A549 (cell line): Measurements from ENCODE around the gene TNP1. TPM values are rescaled to one million over a fixed set of nuclear protein-coding genes. Genes with fewer than 3 reads are reported as not detected.

Experiments used
- ATAC-seq, 2 experiments: fragments of 200-7000 bp in 1 of 2; fragments of >200 bp in 1 of 2; cut with Nextera tagmentation in 1 of 2; cut with Tn5 transposase in 1 of 2; 3 replicates each; pipeline versions ENCODE4 v1.8.0 to v1.9.1; 2018 to 2020; ENCODE audit warnings: mild to moderate bottlenecking in 1 of 2, moderate library complexity in 1 of 2
- CTCF ChIA-PET: fragments of 300-600 bp; sonication (Branson Sonifier 250); formaldehyde crosslinking; extraction: SDS; loops from one replicate; lab custom pipeline; 2021; ENCODE audit warnings: antibody characterized with exemption, inconsistent platforms; lab: Yijun Ruan, JAX
- POLR2A ChIA-PET: fragments of 350-600 bp; formaldehyde crosslinking; extraction: SDS; loops from one replicate; lab custom pipeline; 2021; ENCODE audit warnings: antibody characterized with exemption, inconsistent platforms; lab: Yijun Ruan, JAX
- DNase-seq, 2 experiments: peaks; one replicate each; pipeline versions ENCODE4 v3.0.0 to v3.0.0-alpha.2; 2011 to 2016; ENCODE audit warnings: low read depth in 1 of 2, low spot score in 1 of 2
- FAIRE-seq: peaks from 2 replicates; lab custom pipeline; 2011; peaks lifted over from hg19 to GRCh38; lab: Jason Lieb, UNC
- H3K27ac ChIP-seq, 2 experiments: fragments of >200 bp; sonication (Bioruptor Twin); formaldehyde crosslinking; 3 replicates each; pipeline ENCODE4 v1.5.1; 2016 to 2017
- H3K4me1 ChIP-seq: fragments of >200 bp; sonication (Bioruptor Twin); formaldehyde crosslinking; 3 replicates; pipeline ENCODE4 v1.6.1; 2016
- H3K4me2 ChIP-seq: fragments of >200 bp; sonication (Bioruptor Twin); formaldehyde crosslinking; 3 replicates; pipeline ENCODE4 v1.6.1; 2016
- H3K4me3 ChIP-seq: fragments of >200 bp; sonication (Bioruptor Twin); formaldehyde crosslinking; 3 replicates; pipeline ENCODE4 v1.5.1; 2016
- H3K9me3 ChIP-seq: fragments of >200 bp; sonication (Bioruptor Twin); formaldehyde crosslinking; 3 replicates; pipeline ENCODE4 v1.6.1; 2016
- BHLHE40 ChIP-seq: IDR thresholded peaks from 2 replicates; pipeline ENCODE4 v1.6.1; 2012; ENCODE audit warnings: low read depth, low read length, inconsistent platforms
- CEBPB ChIP-seq, 2 experiments: fragments of >200 bp in 1 of 2; sonication (Bioruptor Twin) in 1 of 2; formaldehyde crosslinking in 1 of 2; IDR thresholded peaks; 2 replicates each; pipeline ENCODE4 v1.6.1; 2012 to 2016
- EHMT2 ChIP-seq: fragments of 200-600 bp; sonication (generic); IDR thresholded peaks from 2 replicates; pipeline ENCODE4 v1.6.1; 2016; ENCODE audit warnings: antibody characterized with exemption, low read depth, mild to moderate bottlenecking, moderate library complexity
- EP300 ChIP-seq, 2 experiments: fragments of >200 bp; sonication (Bioruptor Twin); formaldehyde crosslinking; IDR thresholded peaks; 2 replicates in 1 of 2; 3 replicates in 1 of 2; pipeline ENCODE4 v1.6.1; 2016 to 2017
- HOXB5 ChIP-seq: fragments of 250-450 bp; sonication (Bioruptor Pico); IDR thresholded peaks from 2 replicates; pipeline ENCODE4 v1.5.0; 2020; ENCODE audit warnings: mild to moderate bottlenecking, moderate library complexity
- JUNB ChIP-seq: fragments of >200 bp; sonication (Bioruptor Twin); formaldehyde crosslinking; IDR thresholded peaks from 2 replicates; pipeline ENCODE4 v1.6.1; 2016
- KDM5A ChIP-seq: fragments of 200-600 bp; sonication (generic); IDR thresholded peaks from 2 replicates; pipeline ENCODE4 v1.6.1; 2016; ENCODE audit warnings: antibody characterized with exemption, mild to moderate bottlenecking
- MAZ ChIP-seq: fragments of 150-350 bp; IDR thresholded peaks from 2 replicates; pipeline ENCODE4 v1.6.1; 2014; ENCODE audit warnings: antibody characterized with exemption, low read depth, low read length, borderline replicate concordance
- NPAS2 ChIP-seq: fragments of 250-450 bp; sonication (Bioruptor Pico); IDR thresholded peaks from 2 replicates; pipeline ENCODE4 v1.8.0; 2022; ENCODE audit warnings: mild to moderate bottlenecking, moderate library complexity, borderline replicate concordance
- NR3C1 ChIP-seq: fragments of >200 bp; sonication (Bioruptor Twin); formaldehyde crosslinking; IDR thresholded peaks from 3 replicates; pipeline ENCODE4 v1.6.1; 2017
- POLR2AphosphoS2 ChIP-seq: conservative IDR thresholded peaks from 2 replicates; pipeline ENCODE4 v1.6.1; 2012; ENCODE audit warnings: low read length, improper control_type of control experiment, inconsistent platforms
- RAD21 ChIP-seq, 2 experiments: fragments of >200 bp in 1 of 2; sonication (Bioruptor Twin) in 1 of 2; formaldehyde crosslinking in 1 of 2; IDR thresholded peaks in 1 of 2; conservative IDR thresholded peaks in 1 of 2; 2 replicates in 1 of 2; 3 replicates in 1 of 2; pipeline ENCODE4 v1.6.1; 2012 to 2018; ENCODE audit warnings: inconsistent platforms in 1 of 2
- RARB ChIP-seq: fragments of 250-450 bp; sonication (Bioruptor Pico); IDR thresholded peaks from 2 replicates; pipeline ENCODE4 v1.8.0; 2021; ENCODE audit warnings: mild to moderate bottlenecking, moderate library complexity
- RFX5 ChIP-seq: fragments of 450-650 bp; IDR thresholded peaks from 2 replicates; pipeline ENCODE4 v1.7.1; 2014; ENCODE audit warnings: antibody characterized with exemption, mild to moderate bottlenecking, moderate library complexity
- RNF2 ChIP-seq: fragments of 200-600 bp; sonication (generic); IDR thresholded peaks from 2 replicates; pipeline ENCODE4 v1.6.1; 2016; ENCODE audit warnings: low read depth, mild to moderate bottlenecking, antibody characterized with exemption, moderate library complexity, borderline replicate concordance
- SREBF2 ChIP-seq: fragments of 450-650 bp; IDR thresholded peaks from 2 replicates; pipeline ENCODE4 v1.6.1; 2014; ENCODE audit warnings: mild to moderate bottlenecking, moderate library complexity
- WGBS: methylation state at CpG from one replicate; pipeline ENCODE4 v1.1.6; 2017; ENCODE audit errors: missing lambda C conversion rate; 5-methylcytosine and 5-hydroxymethylcytosine counted together
- polyA plus RNA-seq, 4 experiments: library from polyadenylated mRNA; depleted of rRNA in 3 of 4; stranded (reverse); fragments of >200 nt; fragmentation: RNase III in 1 of 4; extraction: RNeasy Plus Mini Kit Qiagen cat#74134 plus additional on column Dnase treatment in 1 of 4; gene quantifications; 2 replicates in 3 of 4; 3 replicates in 1 of 4; pipeline ENCODE4 v1.2.3, GENCODE V29; 2011 to 2017
- TF ChIP-seq, protein P1 (sequence below): IDR thresholded peaks from 2 replicates; pipeline ENCODE4 v1.6.1; 2012; ENCODE audit warnings: low read depth, borderline replicate concordance
- TF ChIP-seq, protein P2 (sequence below): fragments of 250-450 bp; sonication (Bioruptor Pico); IDR thresholded peaks from 2 replicates; pipeline ENCODE4 v1.5.0; 2021; ENCODE audit warnings: mild to moderate bottlenecking, moderate library complexity, borderline replicate concordance
- TF ChIP-seq, protein P3 (sequence below): fragments of 450-650 bp; IDR thresholded peaks from 2 replicates; pipeline ENCODE4 v1.6.1; 2014; ENCODE audit warnings: antibody characterized with exemption
- TF ChIP-seq, protein P4 (sequence below): fragments of 150-350 bp; IDR thresholded peaks from 2 replicates; pipeline ENCODE4 v1.6.1; 2014; ENCODE audit warnings: low read depth, mild to moderate bottlenecking, low read length
- TF ChIP-seq, protein P5 (sequence below): fragments of 200-600 bp; sonication (generic); IDR thresholded peaks from 2 replicates; pipeline ENCODE4 v1.6.1; 2016; ENCODE audit warnings: antibody characterized with exemption, mild to moderate bottlenecking, moderate library complexity
- TF ChIP-seq, protein P6 (sequence below): fragments of >200 bp; sonication (Bioruptor Twin); formaldehyde crosslinking; IDR thresholded peaks from 2 replicates; pipeline ENCODE4 v1.6.1; 2016

TNP1 gene
- polyA plus RNA-seq, 2 of the 4 experiments (the other 2 are of a cell fraction) = not detected

DNA sequence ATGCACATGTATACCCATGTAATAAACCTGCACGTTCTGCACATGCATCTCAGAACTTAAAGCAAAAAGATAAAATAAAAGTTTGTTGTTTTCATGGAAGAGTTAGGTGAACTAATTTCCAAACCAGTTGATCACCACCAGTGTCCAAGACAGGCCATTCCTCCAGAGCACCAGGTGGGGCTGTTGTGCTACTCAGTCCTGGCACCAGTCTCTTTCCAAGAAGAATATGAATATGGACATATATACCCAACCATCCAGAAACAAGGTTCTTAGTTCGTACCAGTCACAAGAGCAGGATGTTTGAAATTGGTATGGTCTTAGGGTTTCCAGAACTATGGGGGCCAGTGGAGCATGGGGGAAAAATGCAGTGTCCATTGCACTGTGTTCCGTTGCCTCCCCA lies 17.2 kb upstream of the TNP1 start:
- WGBS = 37% methylated on average over 3 of the region's 3 CpGs
- TF ChIP-seq CEBPB (IDR thresholded peaks at IDR 0.05) (no peak), RAD21 (conservative IDR thresholded peaks at IDR 0.05 in 1 of 2, IDR thresholded peaks at IDR 0.05 in 1 of 2) (peak in 1 of 2 experiments; percentile 43; a peak in 2 of 5 replicates), NR3C1 (no peak)
- ChIA-PET CTCF (no interaction called here), POLR2A (no interaction called here)
- Histone ChIP-seq H3K4me3 (no peak overlapping the region), H3K9me3 (no peaks in the 10 kb centered on the region), H3K4me2 (no peak overlapping the region), H3K27ac (no peak overlapping the region), H3K4me1 (no peaks in the 10 kb centered on the region)
- DNase-seq = peak in 1 of 2 experiments; percentile 17
- no peak for FAIRE-seq
- ATAC-seq = no peak

DNA sequence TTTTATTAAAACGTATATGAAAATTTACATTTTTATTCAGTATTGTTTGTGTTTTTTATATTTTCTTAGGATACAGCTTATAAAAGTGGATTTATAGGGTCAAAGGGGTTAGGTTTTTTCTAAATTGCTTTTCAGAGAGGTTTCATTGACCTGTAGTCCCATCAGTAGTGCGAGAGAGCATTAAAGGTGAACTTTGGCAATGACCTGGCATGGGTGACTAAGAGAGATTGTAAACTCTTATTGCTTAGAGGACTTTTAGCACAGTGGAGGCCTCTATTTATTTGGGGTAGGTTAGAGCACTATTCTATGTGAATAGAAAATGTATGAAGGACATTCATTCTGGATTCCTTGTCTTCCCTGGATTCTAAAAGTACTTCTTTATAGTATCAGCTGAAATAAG lies 16.0 kb upstream of the TNP1 start:
- POLR2A ChIA-PET = no interaction called here
- no peak for FAIRE-seq
- no peaks in the 10 kb centered on the region for H3K4me1 ChIP-seq
- no peak overlapping the region for H3K4me2 ChIP-seq
- CTCF ChIA-PET = no interaction called here
- no peak overlapping the region for H3K4me3 ChIP-seq
- H3K27ac ChIP-seq = no peak overlapping the region
- TF ChIP-seq EP300 (IDR thresholded peaks at IDR 0.05) = no peak
- TF ChIP-seq RARB (CRISPR knock-in tag) = no peak
- TF ChIP-seq BHLHE40 = no peak
- TF ChIP-seq NPAS2 (CRISPR knock-in tag) = no peak
- no peak for TF ChIP-seq POLR2AphosphoS2
- TF ChIP-seq KDM5A = no peak
- TF ChIP-seq, all 56 proteins: peak for 0
- H3K9me3 ChIP-seq = no peaks in the 10 kb centered on the region
- ATAC-seq = no peak
- WGBS = 26% methylated on average over 2 of the region's 2 CpGs
- no peak for DNase-seq

DNA sequence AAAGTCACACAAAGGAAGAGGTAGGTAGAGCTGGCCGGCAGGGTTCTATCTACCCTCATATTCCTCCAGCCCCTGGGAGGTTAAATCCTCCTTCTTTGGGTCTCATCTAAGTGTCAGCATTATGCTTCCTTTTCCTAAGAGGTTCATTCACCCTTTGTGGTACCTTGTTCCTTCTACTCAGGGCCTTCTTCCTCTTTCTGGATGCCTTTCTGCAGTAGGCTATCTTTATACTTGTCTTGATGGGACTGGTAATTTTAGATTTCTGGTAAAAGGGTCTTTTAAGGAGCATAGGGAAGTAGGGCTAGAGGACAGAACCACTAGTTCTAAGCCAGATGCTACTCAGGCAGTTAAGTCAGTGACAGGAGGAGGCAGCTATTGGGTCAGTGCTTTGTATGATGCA lies 13.7 kb upstream of the TNP1 start:
- FAIRE-seq (no peak), DNase-seq (no peak), ATAC-seq (no peak)
- no peaks in the 10 kb centered on the region for H3K9me3 ChIP-seq
- CTCF ChIA-PET = interaction anchor here (0.6 kb wide), 1 partner anchor 188 kb away, joined by 3 read pairs; no protein-coding TSS in a partner anchor
- POLR2A ChIA-PET = no interaction called here
- TF ChIP-seq, protein P1, sequence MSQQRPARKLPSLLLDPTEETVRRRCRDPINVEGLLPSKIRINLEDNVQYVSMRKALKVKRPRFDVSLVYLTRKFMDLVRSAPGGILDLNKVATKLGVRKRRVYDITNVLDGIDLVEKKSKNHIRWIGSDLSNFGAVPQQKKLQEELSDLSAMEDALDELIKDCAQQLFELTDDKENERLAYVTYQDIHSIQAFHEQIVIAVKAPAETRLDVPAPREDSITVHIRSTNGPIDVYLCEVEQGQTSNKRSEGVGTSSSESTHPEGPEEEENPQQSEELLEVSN = no peak
- TF ChIP-seq HOXB5 (CRISPR knock-in tag) (no peak), CEBPB (IDR thresholded peaks at IDR 0.05) (no peak), RFX5 (no peak), MAZ (no peak), JUNB (no peak), EP300 (IDR thresholded peaks at IDR 0.05) (no peak), RNF2 (no peak)
- TF ChIP-seq, protein P2, sequence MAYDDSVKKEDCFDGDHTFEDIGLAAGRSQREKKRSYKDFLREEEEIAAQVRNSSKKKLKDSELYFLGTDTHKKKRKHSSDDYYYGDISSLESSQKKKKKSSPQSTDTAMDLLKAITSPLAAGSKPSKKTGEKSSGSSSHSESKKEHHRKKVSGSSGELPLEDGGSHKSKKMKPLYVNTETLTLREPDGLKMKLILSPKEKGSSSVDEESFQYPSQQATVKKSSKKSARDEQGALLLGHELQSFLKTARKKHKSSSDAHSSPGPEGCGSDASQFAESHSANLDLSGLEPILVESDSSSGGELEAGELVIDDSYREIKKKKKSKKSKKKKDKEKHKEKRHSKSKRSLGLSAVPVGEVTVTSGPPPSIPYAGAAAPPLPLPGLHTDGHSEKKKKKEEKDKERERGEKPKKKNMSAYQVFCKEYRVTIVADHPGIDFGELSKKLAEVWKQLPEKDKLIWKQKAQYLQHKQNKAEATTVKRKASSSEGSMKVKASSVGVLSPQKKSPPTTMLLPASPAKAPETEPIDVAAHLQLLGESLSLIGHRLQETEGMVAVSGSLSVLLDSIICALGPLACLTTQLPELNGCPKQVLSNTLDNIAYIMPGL (CRISPR knock-in tag) = no peak
- TF ChIP-seq, protein P3, sequence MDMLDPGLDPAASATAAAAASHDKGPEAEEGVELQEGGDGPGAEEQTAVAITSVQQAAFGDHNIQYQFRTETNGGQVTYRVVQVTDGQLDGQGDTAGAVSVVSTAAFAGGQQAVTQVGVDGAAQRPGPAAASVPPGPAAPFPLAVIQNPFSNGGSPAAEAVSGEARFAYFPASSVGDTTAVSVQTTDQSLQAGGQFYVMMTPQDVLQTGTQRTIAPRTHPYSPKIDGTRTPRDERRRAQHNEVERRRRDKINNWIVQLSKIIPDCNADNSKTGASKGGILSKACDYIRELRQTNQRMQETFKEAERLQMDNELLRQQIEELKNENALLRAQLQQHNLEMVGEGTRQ = no peak
- no peaks in the 10 kb centered on the region for H3K4me1 ChIP-seq
- no peak overlapping the region for H3K27ac ChIP-seq
- H3K4me3 ChIP-seq = no peak overlapping the region
- 18% methylated on average over 1 of the region's 1 CpG for WGBS
- no peak overlapping the region for H3K4me2 ChIP-seq

DNA sequence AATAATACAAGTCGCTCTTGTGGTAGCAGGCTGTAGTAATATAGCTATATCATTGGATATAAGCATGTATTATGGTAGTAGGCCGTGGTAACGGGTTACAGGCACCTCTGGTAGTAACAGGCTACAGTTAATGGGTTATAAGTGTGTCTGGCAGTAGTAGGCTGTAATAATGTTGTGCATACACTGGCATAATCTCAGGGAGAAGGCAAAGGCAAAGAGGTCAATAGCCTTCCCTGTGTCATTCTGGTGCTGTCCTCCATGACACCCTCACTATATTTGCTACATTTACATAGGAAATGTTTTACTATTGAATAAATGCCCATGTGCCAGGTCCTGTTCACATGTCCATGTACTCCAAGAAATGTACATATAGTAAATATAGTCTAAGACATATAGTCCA lies 12.8 kb upstream of the TNP1 start:
- H3K4me1 ChIP-seq = no peaks in the 10 kb centered on the region
- H3K4me3 ChIP-seq = no peak overlapping the region
- FAIRE-seq (no peak), DNase-seq (no peak), ATAC-seq (no peak)
- H3K9me3 ChIP-seq = no peaks in the 10 kb centered on the region
- WGBS = 38% methylated on average over 3 of the region's 3 CpGs
- ChIA-PET POLR2A (no interaction called here), CTCF (no interaction called here)
- H3K4me2 ChIP-seq = no peak overlapping the region
- H3K27ac ChIP-seq = no peak overlapping the region
- TF ChIP-seq SREBF2 (no peak), RNF2 (no peak), JUNB (no peak), EHMT2 (no peak)
- TF ChIP-seq, protein P4, sequence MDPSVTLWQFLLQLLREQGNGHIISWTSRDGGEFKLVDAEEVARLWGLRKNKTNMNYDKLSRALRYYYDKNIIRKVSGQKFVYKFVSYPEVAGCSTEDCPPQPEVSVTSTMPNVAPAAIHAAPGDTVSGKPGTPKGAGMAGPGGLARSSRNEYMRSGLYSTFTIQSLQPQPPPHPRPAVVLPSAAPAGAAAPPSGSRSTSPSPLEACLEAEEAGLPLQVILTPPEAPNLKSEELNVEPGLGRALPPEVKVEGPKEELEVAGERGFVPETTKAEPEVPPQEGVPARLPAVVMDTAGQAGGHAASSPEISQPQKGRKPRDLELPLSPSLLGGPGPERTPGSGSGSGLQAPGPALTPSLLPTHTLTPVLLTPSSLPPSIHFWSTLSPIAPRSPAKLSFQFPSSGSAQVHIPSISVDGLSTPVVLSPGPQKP = no peak
- TF ChIP-seq, protein P5, sequence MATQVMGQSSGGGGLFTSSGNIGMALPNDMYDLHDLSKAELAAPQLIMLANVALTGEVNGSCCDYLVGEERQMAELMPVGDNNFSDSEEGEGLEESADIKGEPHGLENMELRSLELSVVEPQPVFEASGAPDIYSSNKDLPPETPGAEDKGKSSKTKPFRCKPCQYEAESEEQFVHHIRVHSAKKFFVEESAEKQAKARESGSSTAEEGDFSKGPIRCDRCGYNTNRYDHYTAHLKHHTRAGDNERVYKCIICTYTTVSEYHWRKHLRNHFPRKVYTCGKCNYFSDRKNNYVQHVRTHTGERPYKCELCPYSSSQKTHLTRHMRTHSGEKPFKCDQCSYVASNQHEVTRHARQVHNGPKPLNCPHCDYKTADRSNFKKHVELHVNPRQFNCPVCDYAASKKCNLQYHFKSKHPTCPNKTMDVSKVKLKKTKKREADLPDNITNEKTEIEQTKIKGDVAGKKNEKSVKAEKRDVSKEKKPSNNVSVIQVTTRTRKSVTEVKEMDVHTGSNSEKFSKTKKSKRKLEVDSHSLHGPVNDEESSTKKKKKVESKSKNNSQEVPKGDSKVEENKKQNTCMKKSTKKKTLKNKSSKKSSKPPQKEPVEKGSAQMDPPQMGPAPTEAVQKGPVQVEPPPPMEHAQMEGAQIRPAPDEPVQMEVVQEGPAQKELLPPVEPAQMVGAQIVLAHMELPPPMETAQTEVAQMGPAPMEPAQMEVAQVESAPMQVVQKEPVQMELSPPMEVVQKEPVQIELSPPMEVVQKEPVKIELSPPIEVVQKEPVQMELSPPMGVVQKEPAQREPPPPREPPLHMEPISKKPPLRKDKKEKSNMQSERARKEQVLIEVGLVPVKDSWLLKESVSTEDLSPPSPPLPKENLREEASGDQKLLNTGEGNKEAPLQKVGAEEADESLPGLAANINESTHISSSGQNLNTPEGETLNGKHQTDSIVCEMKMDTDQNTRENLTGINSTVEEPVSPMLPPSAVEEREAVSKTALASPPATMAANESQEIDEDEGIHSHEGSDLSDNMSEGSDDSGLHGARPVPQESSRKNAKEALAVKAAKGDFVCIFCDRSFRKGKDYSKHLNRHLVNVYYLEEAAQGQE = no peak
- TF ChIP-seq, protein P6, sequence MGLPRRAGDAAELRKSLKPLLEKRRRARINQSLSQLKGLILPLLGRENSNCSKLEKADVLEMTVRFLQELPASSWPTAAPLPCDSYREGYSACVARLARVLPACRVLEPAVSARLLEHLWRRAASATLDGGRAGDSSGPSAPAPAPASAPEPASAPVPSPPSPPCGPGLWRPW = no peak
